Keratinocyte (primary cell): ENCODE data around the gene GRIN1. TPM values are rescaled to one million over a fixed set of nuclear protein-coding genes. Genes with fewer than 3 reads are reported as not detected.

Experiments used
- DNase-seq: peaks from one replicate; pipeline ENCODE4 v3.0.0-alpha.2; 2011; ENCODE audit warnings: low read depth, missing footprints, low spot score
- FAIRE-seq: peaks from 2 replicates; lab custom pipeline; 2011; peaks lifted over from hg19 to GRCh38; lab: Jason Lieb, UNC
- H2AFZ ChIP-seq: 2 replicates; pipeline ENCODE4 v1.6.0; 2012; ENCODE audit warnings: low read length, control low read depth, inconsistent platforms; ENCODE audit not compliant: control insufficient read depth
- H3K27ac ChIP-seq: 2 replicates; pipeline ENCODE4 v1.5.1; 2011; ENCODE audit warnings: low read length; ENCODE audit not compliant: control insufficient read depth, insufficient read depth
- H3K27me3 ChIP-seq: 3 replicates; pipeline ENCODE4 v1.6.0; 2011; ENCODE audit warnings: low read length; ENCODE audit not compliant: control insufficient read depth, insufficient read depth; ENCODE audit errors: extremely low read depth
- H3K36me3 ChIP-seq, 2 experiments: 2 replicates in 1 of 2; 3 replicates in 1 of 2; pipeline ENCODE4 v1.5.1; 2011; ENCODE audit warnings: low read length in 2 of 2, mild to moderate bottlenecking in 1 of 2; ENCODE audit not compliant: control insufficient read depth in 2 of 2, insufficient read depth in 2 of 2; ENCODE audit errors: extremely low read depth in 1 of 2
- H3K4me1 ChIP-seq: 3 replicates; pipeline ENCODE4 v1.5.1; 2011; ENCODE audit warnings: low read length; ENCODE audit not compliant: control insufficient read depth, insufficient read depth; ENCODE audit errors: extremely low read depth
- H3K4me2 ChIP-seq: 3 replicates; pipeline ENCODE4 v1.6.0; 2011; ENCODE audit warnings: low read depth, low read length; ENCODE audit not compliant: control insufficient read depth, insufficient read depth; ENCODE audit errors: extremely low read depth
- H3K4me3 ChIP-seq, 3 experiments: fragments of 200-600 bp in 1 of 3; sonication (generic) in 1 of 3; 2 replicates in 2 of 3; 3 replicates in 1 of 3; pipeline ENCODE4 v1.5.1; 2011 to 2016; ENCODE audit warnings: low read length in 3 of 3, mild to moderate bottlenecking in 3 of 3, control low read depth in 2 of 3, inconsistent platforms in 1 of 3, low read depth in 1 of 3, mixed read lengths in 1 of 3, mixed run types in 1 of 3, moderate library complexity in 1 of 3; ENCODE audit not compliant: control insufficient read depth in 2 of 3, insufficient read depth in 2 of 3; ENCODE audit errors: extremely low read depth in 1 of 3
- H3K79me2 ChIP-seq: 2 replicates; pipeline ENCODE4 v1.6.0; 2012; ENCODE audit warnings: low read length; ENCODE audit not compliant: control insufficient read depth, insufficient read depth
- H3K9ac ChIP-seq: 3 replicates; pipeline ENCODE4 v1.6.0; 2011; ENCODE audit warnings: low read length; ENCODE audit not compliant: control insufficient read depth, insufficient read depth; ENCODE audit errors: extremely low read depth
- H3K9me1 ChIP-seq: 3 replicates; pipeline ENCODE4 v1.6.0; 2011; ENCODE audit warnings: low read length; ENCODE audit not compliant: control insufficient read depth, insufficient read depth; ENCODE audit errors: extremely low read depth
- H3K9me3 ChIP-seq: 2 replicates; pipeline ENCODE4 v1.5.1; 2012; ENCODE audit warnings: low read depth, low read length; ENCODE audit not compliant: control insufficient read depth
- H4K20me1 ChIP-seq: 3 replicates; pipeline ENCODE4 v1.6.0; 2011; ENCODE audit warnings: low read length; ENCODE audit not compliant: control insufficient read depth, insufficient read depth; ENCODE audit errors: extremely low read depth
- CTCF ChIP-seq, 3 experiments: IDR thresholded peaks in 1 of 3; conservative IDR thresholded peaks in 1 of 3; optimal IDR thresholded peaks in 1 of 3; 2 replicates in 2 of 3; 3 replicates in 1 of 3; pipeline versions ENCODE3 to v1.5.1; 2011; ENCODE audit warnings: low read length in 3 of 3, mild to moderate bottlenecking in 3 of 3, moderate library complexity in 2 of 3, control low read depth in 1 of 3, inconsistent platforms in 1 of 3; ENCODE audit not compliant: insufficient read depth in 2 of 3; ENCODE audit errors: extremely low read depth in 1 of 3
- EZH2 ChIP-seq: IDR thresholded peaks from one replicate; pipeline ENCODE4 v1.6.1; 2012; ENCODE audit warnings: inconsistent platforms, mild to moderate bottlenecking, low read length, moderate library complexity
- dilution Hi-C: fragments of 300-500 bp; cut with MboI; formaldehyde crosslinking; loops from one replicate; pipeline ENCODE4 v1.7.0; 2020; ENCODE audit warnings: low sequenced_read_pairs; ENCODE audit not compliant: extremely low pct_ligation_motif_present
- polyA plus RNA-seq, 5 experiments: library from polyadenylated mRNA; depleted of rRNA in 3 of 5; stranded (reverse) in 3 of 5; stranded (forward) in 1 of 5; unstranded in 1 of 5; fragments of >200 nt; gene quantifications; 1 replicate in 1 of 5; 2 replicates in 3 of 5; 3 replicates in 1 of 5; pipeline versions ENCODE4 v1.2.1 to v1.2.3, GENCODE V29; 2011 to 2012; ENCODE audit warnings: missing spikeins in 2 of 5, low read depth in 1 of 5, low replicate concordance in 1 of 5

Gene GRIN1
- polyA plus RNA-seq, 1 donor (not counting 4 experiments of a cell fraction or from before 2014, with no cell fraction given), result 0.03 TPM

- no peak for TF ChIP-seq CTCF (optimal IDR thresholded peaks at IDR 0.05 in 1 of 3, IDR thresholded peaks at IDR 0.05 in 1 of 3, conservative IDR thresholded peaks at IDR 0.05 in 1 of 3; ENCODE audit: extremely low read depth in 1 of 3, insufficient read depth in 2 of 3, low read length in 3 of 3)
- TF ChIP-seq EZH2, result no peak
- no peaks in the 10 kb centered on the region for H3K27me3 ChIP-seq
- no peak overlapping the region for H3K9ac ChIP-seq
- H3K27ac ChIP-seq, result no peak overlapping the region
- FAIRE-seq, result no peak
- H3K36me3 ChIP-seq, result peaks cover 14% of the 10 kb centered on the region in 2 experiments
- peaks cover 5% of the 10 kb centered on the region for H3K9me3 ChIP-seq
- no peaks in the 10 kb centered on the region for H3K9me1 ChIP-seq
- H3K4me2 ChIP-seq, result no peak overlapping the region
- peaks cover 1% of the 10 kb centered on the region for H3K79me2 ChIP-seq
- H3K4me1 ChIP-seq, result no peaks in the 10 kb centered on the region
- H2AFZ ChIP-seq, result no peak overlapping the region
- no peak overlapping the region for H3K4me3 ChIP-seq
- H4K20me1 ChIP-seq, result no peaks in the 10 kb centered on the region
- dilution Hi-C loops, result no loop called here
- no peak for DNase-seq
These were observed 31.0 kb upstream of the GRIN1 start for GRCh38 chr9:137107982-137108381.

GRCh38 chr9:137108608-137109249 is 30.2 kb upstream of the GRIN1 start:
- no peak for FAIRE-seq
- Histone ChIP-seq H3K4me1 (no peaks in the 10 kb centered on the region), H2AFZ (no peak overlapping the region), H3K4me3 (no peak overlapping the region), H3K27ac (no peak overlapping the region), H3K4me2 (no peak overlapping the region), H3K36me3 (peaks cover 6 to 12% of the 10 kb centered on the region in 2 experiments), H3K9me1 (no peaks in the 10 kb centered on the region), H3K79me2 (no peaks in the 10 kb centered on the region), H3K9me3 (no peaks in the 10 kb centered on the region), H3K27me3 (no peaks in the 10 kb centered on the region), H4K20me1 (no peaks in the 10 kb centered on the region), H3K9ac (no peak overlapping the region)
- DNase-seq, result no peak
- TF ChIP-seq EZH2 (no peak), CTCF (optimal IDR thresholded peaks at IDR 0.05 in 1 of 3, IDR thresholded peaks at IDR 0.05 in 1 of 3, conservative IDR thresholded peaks at IDR 0.05 in 1 of 3; ENCODE audit: extremely low read depth in 1 of 3, insufficient read depth in 2 of 3, low read length in 3 of 3) (no peak)
- dilution Hi-C loops, result no loop called here
